ENCODE measurements around the gene PGBD2. TPM values are rescaled to one million over a fixed set of nuclear protein-coding genes. Genes with fewer than 3 reads are reported as not detected.
A peak's percentile ranks its signal among the peaks of the same experiment; 100 is the strongest.

The PGBD2 gene
- total RNA-seq, 1 experiment from 2014 or later, result 5.9 TPM

DNA sequence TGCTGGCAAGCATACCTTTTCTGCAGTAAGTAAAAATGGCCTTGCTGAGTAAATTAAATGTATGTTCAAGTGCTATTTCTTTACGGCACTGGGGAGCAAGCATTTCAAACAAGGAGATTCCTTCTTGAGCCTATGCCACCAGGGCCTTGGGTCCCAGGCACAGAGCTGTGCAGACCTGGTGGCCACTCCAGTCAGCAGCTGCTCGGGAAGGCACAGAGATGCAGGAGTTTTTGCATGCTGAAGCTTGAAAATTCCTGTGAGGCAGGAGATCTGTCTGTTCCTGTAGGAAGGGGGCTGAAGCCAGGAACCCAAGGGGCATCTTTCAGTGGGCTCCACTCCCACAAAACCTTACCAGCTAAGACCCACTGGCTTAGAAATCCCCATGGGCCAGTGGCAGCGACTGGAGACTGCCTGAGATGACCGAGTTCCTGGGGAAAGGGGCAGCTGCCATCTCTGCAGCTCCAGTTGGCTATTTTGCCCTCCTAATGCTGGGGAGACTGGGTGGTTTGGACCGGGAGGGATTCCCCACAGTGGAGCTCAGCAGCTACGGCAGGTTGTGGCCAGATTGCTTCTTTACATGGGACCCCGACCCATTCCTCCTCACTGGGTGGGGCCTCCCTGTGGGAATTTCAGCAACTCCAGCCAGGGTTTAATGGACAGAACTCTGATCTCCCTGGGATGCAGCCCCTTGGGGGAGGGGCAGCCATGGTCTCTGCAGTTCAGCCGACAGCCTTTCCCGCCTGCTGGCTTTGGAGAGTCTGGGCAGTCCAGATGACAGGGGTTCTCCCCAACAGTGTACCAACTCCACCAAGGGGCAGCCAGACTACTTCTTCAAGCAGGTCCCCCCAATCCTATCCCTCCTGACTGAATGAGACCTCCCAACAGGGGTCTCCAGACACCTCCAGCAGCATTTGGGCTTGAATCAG is 8.4 kb upstream of the PGBD2 start:
- Histone ChIP-seq H3K4me1 (replicated peaks) (no peaks in the 10 kb centered on the region), H3K36me3 (no peaks in the 10 kb centered on the region), H3K9me3 (replicated peaks) (no peaks in the 10 kb centered on the region), H3K27me3 (replicated peaks) (no peaks in the 10 kb centered on the region; the same call in 1 of the 2 replicates), H3K27ac (no peak overlapping the region), H3K4me3 (no peak overlapping the region)
- DNase-seq (ENCODE audit: low read depth in 1 of 2, low spot score in 2 of 2), result no peak

DNA sequence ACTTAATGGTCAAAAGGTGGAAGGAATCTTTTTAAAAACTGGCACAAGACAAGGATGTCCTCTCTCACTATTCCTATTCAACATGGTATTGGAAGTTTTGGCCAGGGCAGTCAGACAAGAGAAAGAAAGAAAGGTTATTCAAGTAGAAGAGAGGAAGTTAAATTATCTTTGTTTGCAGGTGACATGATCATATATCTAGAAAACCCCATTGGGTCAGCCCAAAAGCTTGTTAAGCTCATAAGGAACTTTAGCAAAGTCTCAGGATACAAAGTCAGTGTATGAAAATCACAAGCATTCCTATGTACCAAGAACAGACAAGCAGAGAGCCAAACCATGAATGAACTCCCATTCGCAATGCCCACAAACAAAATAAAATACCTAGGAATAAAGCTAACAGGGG is 5.4 kb upstream of the PGBD2 start:
- peaks cover 2% of the 10 kb centered on the region for H3K4me1 ChIP-seq (replicated peaks)
- no peak for DNase-seq (ENCODE audit: low read depth in 1 of 2, low spot score in 2 of 2)
- H3K4me3 ChIP-seq, result no peak overlapping the region
- H3K36me3 ChIP-seq, result no peaks in the 10 kb centered on the region
- no peak overlapping the region for H3K27ac ChIP-seq
- H3K9me3 ChIP-seq (replicated peaks), result no peaks in the 10 kb centered on the region
- no peaks in the 10 kb centered on the region for H3K27me3 ChIP-seq (replicated peaks)

DNA sequence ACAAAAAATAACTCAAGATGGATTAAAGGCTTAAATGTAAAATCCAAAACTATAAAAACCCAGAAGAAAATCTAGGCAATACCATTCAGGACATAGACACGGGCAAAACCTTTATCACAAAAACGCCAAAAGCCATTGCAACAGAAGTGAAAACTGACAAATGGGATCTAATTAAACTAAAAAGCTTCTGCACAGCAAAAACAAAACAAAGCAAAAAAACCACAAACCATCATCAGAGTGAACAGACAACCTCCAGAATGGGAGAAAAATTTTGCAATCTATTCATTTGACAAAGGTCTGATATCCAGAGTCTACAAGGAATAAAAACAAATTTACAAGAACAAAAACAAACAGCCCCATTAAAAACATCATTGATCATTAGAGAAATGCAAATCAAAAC is 4.5 kb upstream of the PGBD2 start:
- Histone ChIP-seq H3K36me3 (0 out of 2 replicates have a peak, but pooled peaks cover 3% of the 10 kb centered on the region), H3K4me1 (replicated peaks) (peaks cover 9% of the 10 kb centered on the region), H3K4me3 (no peak overlapping the region), H3K27me3 (replicated peaks) (no peaks in the 10 kb centered on the region), H3K27ac (no peak overlapping the region), H3K9me3 (replicated peaks) (no peaks in the 10 kb centered on the region)
- DNase-seq (ENCODE audit: low read depth in 1 of 2, low spot score in 2 of 2), result no peak

- H3K9me3 ChIP-seq (replicated peaks), result no peaks in the 10 kb centered on the region
- DNase-seq (ENCODE audit: low read depth in 1 of 2, low spot score in 2 of 2), result no peak
- H3K27me3 ChIP-seq (replicated peaks), result no peaks in the 10 kb centered on the region
- H3K4me3 ChIP-seq, result no peak overlapping the region
- peaks cover 18% of the 10 kb centered on the region for H3K4me1 ChIP-seq (replicated peaks)
- 0 out of 2 replicates have a peak, but pooled peaks cover 3% of the 10 kb centered on the region for H3K36me3 ChIP-seq
- no peak overlapping the region for H3K27ac ChIP-seq
These were observed 1.4 kb upstream of the PGBD2 start for GRCh38 chr1:248904437-248905216.

- DNase-seq (ENCODE audit: low read depth in 1 of 2, low spot score in 2 of 2), result no peak
- H3K9me3 ChIP-seq (replicated peaks), result no peaks in the 10 kb centered on the region
These were observed 400 bp upstream of the PGBD2 start for GRCh38 chr1:248905662-248906008.

GRCh38 chr1:248906753-248907661 is 972 bp downstream of the PGBD2 start:
- peaks cover 18% of the 10 kb centered on the region for H3K4me1 ChIP-seq (replicated peaks)
- DNase-seq (ENCODE audit: low read depth in 1 of 2, low spot score in 2 of 2), result peak in 1 of 2 experiments; percentile 71
- H3K36me3 ChIP-seq, result 0 out of 2 replicates have a peak, but pooled peaks cover 3% of the 10 kb centered on the region
- peak overlapping the region; percentile 92 for H3K27ac ChIP-seq
- H3K27me3 ChIP-seq (replicated peaks), result no peaks in the 10 kb centered on the region
- peak overlapping the region; percentile 70 for H3K4me3 ChIP-seq
- H3K9me3 ChIP-seq (replicated peaks), result no peaks in the 10 kb centered on the region

More at GRCh38 chr1:248905662-248906008, 400 bp upstream of the PGBD2 start:
- Histone ChIP-seq H3K27me3 (replicated peaks) (no peaks in the 10 kb centered on the region), H3K4me3 (peak overlapping the region; percentile 70), H3K36me3 (0 out of 2 replicates have a peak, but pooled peaks cover 3% of the 10 kb centered on the region), H3K4me1 (replicated peaks) (peaks cover 18% of the 10 kb centered on the region), H3K27ac (peak overlapping the region; percentile 76)

DNA sequence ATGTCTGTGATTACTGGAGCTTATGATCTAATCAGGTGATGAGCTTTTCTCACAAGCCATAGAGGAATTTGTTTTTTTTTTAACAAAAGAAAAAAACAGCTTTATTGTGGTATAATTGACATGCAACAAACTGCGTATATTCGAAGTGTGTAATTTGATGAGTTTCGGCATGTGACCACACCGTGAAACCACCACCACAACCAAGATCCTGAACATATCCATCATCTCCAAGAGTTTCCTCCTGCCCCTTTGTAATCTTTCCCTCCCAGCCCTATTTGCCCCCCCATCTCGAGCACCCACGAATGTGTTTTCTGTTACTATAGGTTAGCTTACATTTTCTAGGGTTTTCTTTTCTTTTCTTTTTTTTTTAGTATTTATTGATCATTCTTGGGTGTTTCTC is 4.7 kb downstream of the PGBD2 start:
- DNase-seq (ENCODE audit: low read depth in 1 of 2, low spot score in 2 of 2), result no peak
- H3K4me3 ChIP-seq, result no peak overlapping the region
- H3K36me3 ChIP-seq, result peaks cover 9% of the 10 kb centered on the region; the same call in 1 of the 2 replicates
- peaks cover 14% of the 10 kb centered on the region for H3K4me1 ChIP-seq (replicated peaks)
- no peaks in the 10 kb centered on the region for H3K27me3 ChIP-seq (replicated peaks)
- H3K9me3 ChIP-seq (replicated peaks), result no peaks in the 10 kb centered on the region
- no peak overlapping the region for H3K27ac ChIP-seq

DNA sequence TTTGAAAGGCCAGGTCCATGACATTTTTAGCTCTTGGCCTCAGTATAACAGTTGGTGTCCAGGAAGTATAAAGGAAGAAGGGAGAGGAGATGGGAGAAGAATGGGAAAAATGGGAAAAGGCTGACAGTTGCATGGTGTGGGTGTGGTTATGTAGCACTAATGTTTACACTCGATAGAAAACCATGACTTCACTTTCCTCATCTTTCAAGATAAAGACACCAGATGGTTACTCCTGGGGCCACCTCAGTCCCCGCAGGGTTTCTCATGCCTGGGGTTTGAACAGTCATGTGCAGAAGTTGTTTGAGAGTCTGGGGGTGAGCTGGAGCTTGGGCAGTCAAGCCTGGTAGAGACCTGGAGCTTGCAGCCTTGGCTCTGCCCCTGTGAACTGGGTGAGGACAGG is 7.9 kb downstream of the PGBD2 start:
- Histone ChIP-seq H3K27me3 (replicated peaks) (no peaks in the 10 kb centered on the region), H3K4me1 (replicated peaks) (no peaks in the 10 kb centered on the region), H3K9me3 (replicated peaks) (no peaks in the 10 kb centered on the region), H3K36me3 (peaks cover 22% of the 10 kb centered on the region), H3K4me3 (no peak overlapping the region), H3K27ac (no peak overlapping the region)
- no peak for DNase-seq (ENCODE audit: low read depth in 1 of 2, low spot score in 2 of 2)

DNA sequence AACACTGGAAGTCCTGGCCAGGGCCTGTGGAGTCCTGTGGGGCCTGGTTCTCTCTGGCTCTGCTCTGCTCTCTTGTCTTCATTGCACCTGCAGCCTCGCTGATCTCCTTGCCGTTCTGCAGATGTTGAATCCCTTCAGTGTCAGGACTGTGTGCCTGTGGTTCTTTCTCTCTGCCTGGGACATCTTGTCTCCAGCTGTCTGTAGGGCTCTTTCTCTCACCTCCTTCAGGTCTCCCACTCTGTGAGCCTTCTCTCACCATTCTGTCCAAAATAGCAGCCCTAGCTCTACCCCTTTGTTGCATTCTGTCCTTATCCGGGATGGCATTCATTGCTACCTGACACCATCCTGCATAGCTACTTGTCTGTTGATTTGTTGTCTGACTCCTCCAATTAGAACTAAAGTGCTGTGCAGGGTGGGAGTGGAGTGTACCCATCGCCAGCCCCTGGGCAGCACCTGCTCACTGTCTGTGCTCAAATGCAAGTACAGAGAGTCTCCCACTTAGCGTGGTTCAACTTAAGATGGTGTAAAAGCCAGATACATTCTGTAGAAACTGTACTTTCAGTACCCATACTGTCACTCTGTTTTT is 8.9 kb downstream of the PGBD2 start:
- no peak for DNase-seq (ENCODE audit: low read depth in 1 of 2, low spot score in 2 of 2)
- peaks cover 27% of the 10 kb centered on the region for H3K36me3 ChIP-seq
- H3K27me3 ChIP-seq (replicated peaks), result no peaks in the 10 kb centered on the region
- no peak overlapping the region for H3K27ac ChIP-seq
- no peaks in the 10 kb centered on the region for H3K9me3 ChIP-seq (replicated peaks)
- H3K4me3 ChIP-seq, result no peak overlapping the region
- no peaks in the 10 kb centered on the region for H3K4me1 ChIP-seq (replicated peaks)

DNA sequence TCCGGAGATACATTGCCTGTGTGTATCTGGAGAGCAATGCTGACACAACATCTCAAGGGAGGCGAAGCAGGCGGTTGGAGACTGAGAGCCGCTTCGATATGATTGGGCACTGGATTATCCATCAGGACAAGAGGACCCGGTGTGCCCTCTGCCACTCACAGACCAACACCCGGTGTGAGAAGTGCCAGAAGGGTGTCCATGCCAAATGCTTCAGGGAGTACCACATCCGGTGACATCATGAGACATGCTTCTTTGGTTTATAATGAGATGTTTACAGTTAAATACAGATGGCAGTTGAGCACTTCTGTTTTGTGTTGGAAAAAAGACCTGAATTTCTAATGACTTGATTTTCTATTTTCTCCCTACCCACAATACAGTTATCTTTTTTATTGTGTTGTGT is 12.1 kb downstream of the PGBD2 start:
- Histone ChIP-seq H3K36me3 (peaks cover 27% of the 10 kb centered on the region), H3K4me1 (replicated peaks) (no peaks in the 10 kb centered on the region), H3K27ac (no peak overlapping the region), H3K4me3 (no peak overlapping the region), H3K9me3 (replicated peaks) (no peaks in the 10 kb centered on the region), H3K27me3 (replicated peaks) (no peaks in the 10 kb centered on the region)
- DNase-seq (ENCODE audit: low read depth in 1 of 2, low spot score in 2 of 2), result no peak

GRCh38 chr1:248923352-248924338 is 17.6 kb downstream of the PGBD2 start:
- H3K4me3 ChIP-seq, result no peak overlapping the region
- DNase-seq (ENCODE audit: low read depth in 1 of 2, low spot score in 2 of 2), result no peak
- peaks cover 8% of the 10 kb centered on the region; the same call in 1 of the 2 replicates for H3K36me3 ChIP-seq
- peaks cover 38% of the 10 kb centered on the region for H3K4me1 ChIP-seq (replicated peaks)
- no peaks in the 10 kb centered on the region for H3K27me3 ChIP-seq (replicated peaks)
- no peaks in the 10 kb centered on the region for H3K9me3 ChIP-seq (replicated peaks)
- H3K27ac ChIP-seq, result no peak overlapping the region

Measured in SJSA1 (cell line).